Stimulated activated CD4-positive, alpha-beta T cell treated with anti-CD3 and anti-CD28 coated beads, Interleukin-2, amount 100 ng/mL, for 4 hours (primary cell): Measurements from ENCODE around the gene ZNF839.
"Not testable (repeated sequence)": the region's sequence is repeated elsewhere in the genome, so short reads cannot be mapped to it uniquely, and the experiment has no call there.

Experiments used
- DNase-seq: peaks from one replicate; pipeline ENCODE4 v3.0.0-alpha.2; 2020; ENCODE audit warnings: low read depth

ZNF839 gene

DNA sequence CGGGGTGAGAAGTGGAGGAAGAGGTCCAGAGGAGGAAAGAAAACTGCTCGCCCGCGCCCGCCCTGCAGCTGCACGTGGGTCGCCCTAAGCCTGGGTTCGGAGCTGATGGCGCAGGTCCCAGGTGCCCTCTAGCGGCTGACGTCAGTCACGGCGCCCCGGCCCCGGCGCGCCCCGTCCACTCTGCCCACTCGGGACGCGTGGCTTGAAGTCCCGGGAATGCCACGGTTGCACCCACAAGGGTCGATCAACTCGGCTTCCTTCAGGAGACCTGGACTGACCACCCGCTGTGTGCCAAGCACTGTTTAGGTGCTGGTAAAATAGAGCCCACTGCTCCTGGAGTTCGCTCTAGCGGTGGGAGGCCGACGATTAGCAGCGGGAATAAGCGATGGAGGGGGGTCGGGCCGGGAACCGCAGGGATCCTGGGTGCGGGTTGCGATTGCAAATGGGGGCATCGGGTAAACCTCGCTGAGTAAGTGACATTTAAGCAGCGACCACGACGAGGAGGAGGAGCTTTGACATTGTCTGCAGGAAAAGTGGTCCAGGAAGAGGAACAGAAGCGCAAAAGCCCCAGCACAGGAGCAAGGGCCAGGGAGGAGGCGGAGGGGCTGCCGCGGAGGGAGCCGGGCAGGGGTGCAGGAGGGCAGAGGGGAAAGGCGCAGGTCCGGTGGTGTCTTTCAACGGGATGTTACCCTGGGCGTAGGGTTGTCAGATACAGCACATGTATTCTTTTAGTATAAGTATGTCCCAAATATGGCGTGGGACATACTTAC is 5.1 kb upstream of the ZNF839 start:
- peak; percentile 69 for DNase-seq

DNA sequence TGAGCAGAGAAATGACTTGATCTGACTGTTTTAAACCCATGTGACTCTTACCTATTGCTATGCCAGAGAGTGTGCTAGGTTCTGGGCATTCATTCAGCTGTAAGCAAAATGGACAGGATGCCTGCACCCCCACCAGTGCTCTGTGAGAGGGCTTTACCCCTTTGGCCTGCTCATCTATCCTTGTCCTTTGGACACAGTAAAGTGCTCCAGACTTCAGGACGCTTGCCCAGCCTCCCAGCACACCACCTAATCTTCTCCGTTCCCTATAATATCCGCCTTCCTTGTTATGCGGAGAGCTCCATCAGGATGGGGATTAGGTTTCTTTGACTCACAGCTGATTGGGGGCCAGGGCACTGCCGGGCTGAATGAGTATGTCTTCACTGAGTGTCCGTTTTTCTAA is 4.4 kb upstream of the ZNF839 start:
- no peak for DNase-seq

DNA sequence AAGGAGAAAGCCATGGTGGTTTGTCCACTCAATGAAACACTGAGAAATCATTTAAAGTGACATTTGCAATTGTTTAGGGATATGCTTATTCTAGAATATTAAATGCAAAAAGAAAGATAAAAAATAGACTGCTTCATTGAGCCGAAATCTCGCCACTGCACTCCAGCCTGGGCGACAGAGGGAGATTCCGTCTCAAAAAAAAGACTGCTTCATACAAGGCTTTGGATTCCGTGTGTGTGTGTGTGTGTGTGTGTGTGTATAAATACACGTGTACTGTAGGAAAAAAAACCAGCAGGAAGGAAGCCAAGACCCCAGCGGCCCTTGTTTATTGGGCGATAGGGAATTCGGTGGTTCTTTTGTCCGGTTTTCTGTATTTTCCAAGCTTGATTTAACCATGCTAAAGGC is 3.2 kb upstream of the ZNF839 start:
- DNase-seq = no peak

GRCh38 chr14:102316743-102317563 is 2.6 kb upstream of the ZNF839 start:
- peak; percentile 87 for DNase-seq

- no peak for DNase-seq
Measured at GRCh38 chr14:102317564-102318248, 1.8 kb upstream of the ZNF839 start.

- DNase-seq = no peak
Measured at GRCh38 chr14:102318781-102319276, 717 bp upstream of the ZNF839 start.

DNA sequence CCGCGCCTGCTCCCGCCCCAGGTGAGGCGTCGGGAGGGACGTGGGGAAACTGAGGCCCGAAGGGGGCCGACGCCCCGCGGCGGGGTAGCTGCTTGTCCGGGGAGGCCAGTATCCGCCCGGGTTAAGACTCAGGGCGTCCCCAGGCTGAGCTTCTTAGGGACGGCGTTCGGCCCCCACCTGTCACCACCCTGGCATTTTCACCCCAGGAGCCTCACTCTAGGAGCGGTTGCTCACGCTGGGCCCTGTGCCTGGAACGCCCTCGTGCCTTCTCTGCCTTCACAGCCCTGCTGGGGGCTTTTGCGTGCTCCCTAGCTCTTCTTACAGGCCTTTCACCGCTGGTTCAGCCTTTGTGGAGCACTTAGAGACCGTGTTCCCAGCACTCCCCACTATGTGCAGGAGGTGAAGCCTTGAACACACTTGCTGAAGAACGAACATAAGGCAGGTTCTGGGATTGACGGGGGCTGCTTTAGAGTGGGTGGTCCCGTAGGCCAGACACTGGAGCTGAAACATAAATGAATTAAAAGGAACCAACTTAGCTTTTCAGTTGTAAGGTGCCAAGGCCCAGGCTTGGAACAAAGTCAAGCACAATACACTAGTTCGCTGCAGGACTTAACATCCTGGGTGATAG is 601 bp downstream of the ZNF839 start:
- peak; percentile 41 for DNase-seq

GRCh38 chr14:102320671-102321455 is 1.3 kb downstream of the ZNF839 start:
- no peak for DNase-seq

- DNase-seq = no peak
Measured at GRCh38 chr14:102321456-102322422, 2.2 kb downstream of the ZNF839 start.

- no peak for DNase-seq
Measured at GRCh38 chr14:102323102-102323501, 3.6 kb downstream of the ZNF839 start.

DNA sequence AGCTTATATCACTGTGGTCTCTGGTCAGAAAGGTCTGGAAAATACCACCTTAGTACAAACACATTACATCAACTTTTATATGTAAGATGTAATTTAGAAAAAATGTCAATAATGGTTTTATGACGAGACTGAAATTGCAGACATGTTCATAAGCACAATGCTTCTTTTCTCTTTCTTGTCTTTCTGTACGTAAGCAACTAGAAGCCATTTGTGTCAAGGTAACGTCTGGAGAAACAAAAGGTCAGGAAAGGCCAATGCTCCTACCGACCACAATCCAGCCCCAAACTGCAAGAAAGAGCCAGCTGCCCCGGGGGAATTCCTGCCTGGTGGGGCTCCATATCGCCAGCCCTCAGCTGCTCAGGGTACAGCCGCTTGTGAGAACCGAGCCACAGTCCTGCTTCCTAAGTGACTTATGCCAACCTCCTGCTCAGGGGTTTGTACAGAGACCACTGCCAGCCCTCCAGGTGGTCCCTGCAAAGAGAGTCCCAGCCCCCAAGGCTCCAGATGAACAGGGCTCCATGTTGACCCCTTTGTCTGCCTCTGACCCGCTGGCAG is 6.3 kb downstream of the ZNF839 start:
- DNase-seq = no peak

GRCh38 chr14:102326583-102326982 is 7.0 kb downstream of the ZNF839 start:
- no peak for DNase-seq

DNA sequence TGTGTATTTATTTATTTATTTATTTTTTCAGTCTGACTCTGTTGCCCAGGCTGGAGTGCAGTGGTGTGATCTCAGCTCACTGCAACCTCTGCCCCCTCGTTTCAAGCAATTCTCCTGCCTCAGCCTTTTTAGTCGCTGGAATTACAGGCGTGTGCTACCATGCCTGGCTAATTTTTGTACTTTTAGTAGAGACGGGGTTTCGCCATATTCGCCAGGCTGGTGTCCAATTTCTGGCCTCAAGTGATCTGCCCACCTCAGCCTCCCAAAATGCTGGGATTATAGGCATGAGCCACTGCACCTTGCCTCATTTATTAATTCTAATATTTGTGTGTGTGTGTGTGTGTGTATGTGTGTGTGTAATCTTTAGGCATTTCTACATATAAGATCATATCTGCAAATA is 9.8 kb downstream of the ZNF839 start:
- DNase-seq = not testable (repeated sequence)

DNA sequence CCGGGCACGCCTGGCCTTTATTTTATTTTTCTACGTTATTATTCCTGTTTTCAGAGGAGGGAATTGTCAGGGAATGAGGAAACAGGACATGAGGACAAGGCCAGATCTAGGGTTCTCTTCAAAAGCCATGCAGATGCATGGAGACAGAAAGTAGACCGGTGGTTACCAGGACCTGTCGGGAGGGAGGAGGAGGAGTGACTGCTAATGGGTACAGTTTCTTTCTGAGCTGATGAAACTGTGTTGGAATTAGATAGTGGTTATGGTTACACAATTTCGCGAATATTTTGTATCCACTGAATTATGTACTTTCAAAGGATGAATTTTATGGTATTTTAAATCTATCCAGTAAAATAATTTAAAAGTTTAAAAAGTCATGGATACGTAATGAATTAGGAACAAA is 11.3 kb downstream of the ZNF839 start:
- no peak for DNase-seq

DNA sequence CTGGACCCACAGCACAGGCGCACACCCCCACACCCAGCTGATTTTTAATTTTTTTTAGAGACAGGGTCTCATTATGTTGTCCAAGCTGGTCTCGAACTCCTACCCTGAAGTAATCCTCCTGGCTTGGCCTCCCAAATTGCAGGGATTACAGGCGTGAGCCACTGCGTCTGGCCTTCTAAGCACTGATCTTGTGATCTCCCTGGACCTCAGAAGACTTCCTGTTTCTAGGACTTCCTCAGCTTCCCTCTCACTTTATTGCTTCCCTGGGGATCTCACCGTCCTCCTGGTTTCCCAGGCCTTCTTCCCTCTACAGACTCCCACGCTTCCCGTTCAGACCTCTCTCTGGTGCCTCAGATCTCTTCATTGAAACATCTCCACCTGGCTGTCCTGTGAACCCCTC is 13.8 kb downstream of the ZNF839 start:
- DNase-seq = no peak

DNA sequence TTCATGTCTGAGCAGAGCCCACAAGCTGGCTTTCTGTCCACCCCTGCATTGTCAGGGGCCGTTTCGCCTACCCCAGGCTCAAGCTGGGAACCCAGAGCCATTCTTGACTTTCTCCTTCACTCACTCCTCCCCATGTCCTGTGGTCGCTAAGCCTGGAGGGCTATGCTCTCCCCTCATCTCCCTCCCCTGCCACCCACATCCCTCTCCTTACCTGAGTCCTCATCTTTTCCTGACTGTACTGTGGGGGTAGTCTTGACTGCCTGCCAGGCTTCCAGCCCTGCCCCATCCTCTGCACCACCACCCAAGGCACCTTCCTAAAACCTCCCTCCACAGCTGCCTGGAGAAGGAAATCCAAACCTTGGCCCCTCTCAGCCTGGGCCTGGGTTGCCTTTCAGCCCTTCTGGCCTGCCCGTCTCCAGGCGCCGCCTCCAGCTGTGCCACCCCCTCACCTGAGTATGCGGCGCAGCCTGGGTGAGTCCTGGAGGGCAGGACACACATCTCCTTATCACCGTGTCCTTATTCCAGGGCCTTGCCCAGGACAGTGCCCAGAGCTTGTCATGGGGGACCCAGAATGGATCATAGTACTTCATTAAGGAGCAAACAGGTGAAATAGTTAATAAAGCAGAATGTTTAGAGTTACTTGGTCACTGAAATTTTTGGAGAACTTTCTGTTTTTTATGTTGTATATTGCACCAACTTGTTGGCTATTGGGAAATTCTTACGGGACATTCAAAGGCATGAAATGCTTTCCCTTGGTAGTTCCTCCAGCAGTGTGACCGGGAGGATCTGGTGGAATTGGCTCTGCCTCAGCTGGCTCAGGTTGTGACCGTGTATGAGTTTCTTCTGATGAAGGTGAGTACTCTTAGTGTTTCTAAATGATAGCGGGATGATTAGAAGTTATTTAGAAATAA is 14.5 kb downstream of the ZNF839 start:
- no peak for DNase-seq

DNA sequence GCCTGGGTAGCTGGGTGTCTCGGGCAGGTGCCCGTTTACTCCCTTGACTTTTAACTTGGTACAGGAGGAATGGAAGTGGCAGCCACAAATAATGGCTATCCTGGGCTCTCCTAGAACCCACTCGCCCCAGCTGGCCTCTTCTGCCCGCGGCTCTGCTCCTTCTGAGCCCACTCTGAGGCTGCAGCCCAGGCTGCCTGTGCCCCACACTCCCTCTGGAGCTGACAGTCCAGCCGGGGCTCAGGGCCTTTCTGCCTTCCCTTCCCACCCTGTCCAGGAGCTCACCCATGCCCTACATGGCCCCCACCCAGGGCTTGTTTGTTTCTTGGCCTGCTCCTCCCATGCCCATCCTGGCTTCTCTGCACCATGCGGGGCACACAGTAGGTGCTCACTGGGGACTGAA is 15.6 kb downstream of the ZNF839 start:
- no peak for DNase-seq

- no peak for DNase-seq
Measured at GRCh38 chr14:102338724-102339123, 19.2 kb downstream of the ZNF839 start.

GRCh38 chr14:102341566-102341965 is 22.0 kb downstream of the ZNF839 start:
- DNase-seq = no peak
